Right lobe of liver (tissue), 4 donors: ENCODE results near the gene OR6N2.

ENCODE experiments used
- CTCF ChIP-seq, 4 donors: fragments of 200-600 bp in 3 of 4; fragments of 450-650 bp in 1 of 4; IDR thresholded peaks; one replicate each; pipeline versions ENCODE4 v1.5.1 to v1.8.0; 2016 to 2022; ENCODE audit warnings: antibody characterized with exemption in 4 of 4, mild to moderate bottlenecking in 2 of 4
- POLR2A ChIP-seq: fragments of 450-650 bp; IDR thresholded peaks from one replicate; pipeline ENCODE4 v1.6.1; 2017; ENCODE audit warnings: antibody characterized with exemption, mild to moderate bottlenecking
- donor health status: DM: no; HTN: no; CAD: no.
- donor health status: DM: no; HTN: no; CAD: no.
- donor health status: DM: no; HTN: yes; CAD: no.

- no peak for TF ChIP-seq CTCF (IDR thresholded peaks at IDR 0.05)
- no peak for TF ChIP-seq POLR2A
Observed at GRCh38 chr1:158809862-158810261, 28.9 kb upstream of the OR6N2 start.
